Measurements from ENCODE around the gene KIFC1.

The KIFC1 gene

GRCh38 chr6:33443025-33443424 lies 51.4 kb downstream of the KIFC1 start:
- DNase-seq (ENCODE audit: low read depth in 2 of 2): no peak

DNA sequence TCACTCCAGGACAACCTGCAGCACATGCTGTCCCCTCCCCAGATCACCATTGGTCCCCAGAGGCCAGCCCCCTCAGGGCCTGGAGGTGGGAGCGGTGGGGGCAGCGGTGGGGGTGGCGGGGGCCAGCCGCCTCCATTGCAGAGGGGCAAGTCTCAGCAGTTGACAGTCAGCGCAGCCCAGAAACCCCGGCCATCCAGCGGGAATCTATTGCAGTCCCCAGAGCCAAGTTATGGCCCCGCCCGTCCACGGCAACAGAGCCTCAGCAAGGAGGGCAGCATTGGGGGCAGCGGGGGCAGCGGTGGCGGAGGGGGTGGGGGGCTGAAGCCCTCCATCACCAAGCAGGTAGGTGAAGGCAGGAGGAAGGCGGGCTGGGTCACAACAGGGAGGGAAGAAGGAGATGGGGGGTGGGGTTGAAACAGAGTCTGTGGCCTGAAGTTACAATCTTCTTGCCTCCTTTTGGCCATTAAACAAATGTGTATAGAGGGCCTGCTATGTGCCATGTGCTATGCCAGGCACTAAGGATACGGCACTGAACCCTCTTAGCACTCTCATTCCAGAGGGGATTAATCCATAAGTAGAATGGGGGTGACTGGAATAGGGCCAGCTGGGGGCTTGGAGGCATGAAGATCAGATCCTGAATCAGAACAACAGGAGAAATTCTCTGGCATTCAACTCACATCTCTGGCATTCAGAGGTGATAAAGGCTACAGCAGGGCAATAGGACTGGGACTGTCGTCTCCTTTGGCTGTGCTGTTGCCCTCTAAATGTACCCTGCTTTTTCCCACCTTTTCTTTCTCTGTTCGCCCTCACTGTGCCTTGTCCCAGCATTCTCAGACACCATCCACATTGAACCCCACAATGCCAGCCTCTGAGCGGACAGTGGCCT lies 52.2 kb downstream of the KIFC1 start:
- DNase-seq (ENCODE audit: low read depth in 2 of 2): no peak

DNA sequence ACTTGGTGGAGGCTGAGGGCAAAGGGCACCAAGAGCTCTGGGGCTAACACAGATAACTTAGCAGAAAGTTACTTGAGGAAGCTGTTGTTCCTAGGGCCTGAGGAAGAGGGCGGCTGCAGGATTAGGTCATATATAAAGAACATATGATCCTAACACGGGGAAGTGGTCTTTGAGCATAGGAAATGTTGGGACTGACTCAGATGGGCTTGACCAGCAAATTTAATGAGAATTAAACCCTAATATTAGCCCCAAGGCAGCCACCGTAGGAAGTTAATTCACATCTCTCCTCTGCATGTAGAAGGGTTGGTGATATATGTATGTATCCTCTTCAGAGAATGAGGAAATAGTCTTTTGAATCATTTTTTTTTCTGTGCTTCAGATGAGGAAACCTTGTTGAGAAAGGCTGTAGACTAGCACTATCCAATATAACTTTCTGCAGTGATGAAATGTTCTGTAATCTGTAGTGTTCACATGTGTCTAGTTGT lies 53.5 kb downstream of the KIFC1 start:
- no peak for DNase-seq (ENCODE audit: low read depth in 2 of 2)

GRCh38 chr6:33446356-33446755 lies 54.7 kb downstream of the KIFC1 start:
- no peak for DNase-seq (ENCODE audit: low read depth in 2 of 2)

DNA sequence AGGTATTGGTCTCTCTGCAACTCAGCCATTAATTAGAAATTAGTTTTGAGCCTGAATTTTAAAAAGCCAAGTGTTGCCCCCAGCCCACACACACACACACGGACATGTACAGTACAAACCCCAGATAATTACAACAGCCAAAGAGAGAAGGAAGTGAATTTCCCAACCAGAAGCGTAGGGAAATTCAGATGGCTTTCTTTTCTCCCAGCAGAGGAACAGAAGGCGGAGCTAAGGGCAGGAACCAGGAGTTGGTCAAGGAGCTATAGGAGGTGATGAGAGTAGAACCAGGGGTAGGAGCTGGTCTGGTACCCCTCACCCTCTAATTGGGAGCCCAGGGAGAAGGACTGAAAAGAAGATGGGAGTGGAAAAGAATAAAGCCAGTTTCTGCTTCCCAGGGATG lies 58.8 kb downstream of the KIFC1 start:
- no peak for DNase-seq (ENCODE audit: low read depth in 2 of 2)

DNA sequence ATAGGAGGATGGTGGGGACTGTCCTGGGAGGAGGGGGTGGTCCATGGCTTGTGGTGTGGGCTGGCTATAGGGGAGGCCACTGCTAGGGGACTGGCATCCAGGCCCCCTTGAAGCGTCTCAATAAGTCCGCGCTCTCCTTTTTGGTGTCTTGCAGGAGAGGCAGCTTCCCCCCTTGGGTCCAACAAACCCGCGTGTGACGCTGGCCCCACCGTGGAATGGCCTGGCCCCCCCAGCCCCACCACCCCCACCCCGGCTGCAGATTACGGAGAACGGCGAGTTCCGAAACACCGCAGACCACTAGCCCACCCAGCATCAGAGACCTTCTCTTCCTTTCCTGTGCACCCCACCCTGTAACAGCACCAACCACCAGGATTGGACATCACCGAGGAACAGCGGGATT lies 60.0 kb downstream of the KIFC1 start:
- DNase-seq (ENCODE audit: low read depth in 2 of 2): no peak

DNA sequence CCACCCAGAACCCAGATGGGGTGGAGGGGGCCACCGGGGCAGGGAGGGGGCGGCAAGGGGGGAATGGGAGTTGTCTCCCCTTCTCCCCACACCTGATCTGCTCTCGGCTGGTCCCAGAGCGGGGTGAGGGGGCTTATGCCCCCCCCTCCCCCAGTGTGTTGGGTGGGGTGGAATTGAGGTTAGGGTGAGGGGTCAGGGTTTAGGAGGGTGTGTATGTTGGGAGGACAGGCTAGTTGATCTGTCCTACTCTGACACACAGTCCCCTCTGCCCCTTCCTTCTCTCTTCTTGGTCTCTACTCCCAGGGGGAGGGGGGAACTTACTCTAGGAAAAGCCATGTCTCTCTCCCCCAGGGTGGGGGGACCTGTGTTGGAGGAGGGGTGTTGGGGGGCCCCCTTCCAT lies 60.9 kb downstream of the KIFC1 start:
- DNase-seq (ENCODE audit: low read depth in 2 of 2): no peak

DNA sequence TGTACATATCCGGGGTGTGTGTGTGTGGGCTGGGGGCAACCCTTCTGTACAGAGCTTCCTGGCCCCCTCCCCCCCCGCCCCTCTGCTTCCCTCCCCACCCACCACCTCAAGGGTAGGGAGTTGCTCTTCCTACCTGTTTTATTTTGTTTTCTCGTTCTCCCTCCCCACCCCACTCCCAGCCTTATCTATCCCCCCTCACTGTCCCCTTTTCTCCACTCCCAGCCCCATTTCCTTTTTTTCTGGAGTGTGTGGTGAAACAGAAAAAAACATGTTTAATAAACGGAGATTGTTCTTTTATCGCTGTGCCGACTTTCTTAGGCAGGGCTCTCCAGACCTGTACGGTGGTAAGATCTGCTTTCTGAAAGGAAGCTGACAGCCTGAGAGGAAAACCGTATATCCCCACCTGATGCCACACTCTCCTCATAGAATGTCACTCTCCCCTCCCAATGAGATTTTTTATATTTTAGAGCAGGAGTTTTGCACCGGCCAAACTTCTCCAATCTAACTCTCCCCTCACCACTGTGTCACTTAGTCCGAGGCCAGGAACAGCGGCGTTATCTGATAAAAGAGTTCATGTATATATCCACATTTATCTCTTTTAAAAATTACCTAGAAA lies 61.9 kb downstream of the KIFC1 start:
- DNase-seq (ENCODE audit: low read depth in 2 of 2): no peak

DNA sequence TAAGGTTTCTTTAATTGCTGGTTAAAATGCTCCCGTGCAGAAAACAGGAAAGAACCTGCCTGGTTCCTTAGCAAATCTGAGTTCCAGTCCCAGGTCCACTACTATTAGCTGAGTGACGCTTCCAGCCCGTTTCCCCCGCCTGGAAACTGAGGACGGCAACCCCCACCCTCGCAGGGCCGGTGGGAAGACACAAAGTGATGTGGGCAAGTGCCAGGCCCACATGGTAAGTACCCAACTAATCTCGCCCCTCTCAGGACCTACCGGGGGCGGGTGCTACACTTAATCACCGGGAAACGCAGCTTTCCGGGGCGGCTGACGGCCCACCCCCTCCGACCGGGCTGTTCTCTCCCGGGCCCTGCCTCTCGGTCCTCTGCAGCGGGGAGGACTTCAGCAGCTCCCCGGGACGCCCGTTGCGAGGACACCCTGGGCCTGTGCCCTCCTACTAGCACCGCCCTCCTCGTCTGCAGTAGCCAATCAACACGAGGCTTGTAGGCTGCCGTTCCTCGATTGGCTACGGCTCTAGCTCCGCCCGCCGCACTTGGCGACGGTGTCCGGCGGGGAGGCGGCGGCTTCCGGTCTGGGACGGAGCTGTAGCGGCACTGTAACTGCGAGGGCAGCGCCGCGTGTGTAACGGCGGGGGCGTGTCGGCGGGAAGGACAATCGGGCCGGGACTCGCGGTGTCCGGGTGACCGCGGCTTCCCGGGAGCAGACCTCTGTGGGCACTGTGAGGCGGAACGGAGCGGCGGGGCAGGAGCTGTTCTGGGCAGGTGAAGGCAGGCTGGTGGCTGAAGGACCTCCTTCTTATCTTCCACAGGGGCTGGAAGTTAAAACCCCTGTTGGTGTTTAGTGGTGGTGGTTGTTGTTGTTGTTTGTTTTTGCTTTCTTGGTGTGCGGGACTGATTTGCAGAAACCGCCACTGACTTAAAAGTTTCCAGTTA lies 62.7 kb downstream of the KIFC1 start, which contains the start of gene ZBTB9:
Gene ZBTB9 (plus strand): TSS at position 568 of the 938 bp plus-strand sequence. CDS start 525 bp downstream, outside the sequence.
- DNase-seq (ENCODE audit: low read depth in 2 of 2): peak; percentile 89 to 94

DNA sequence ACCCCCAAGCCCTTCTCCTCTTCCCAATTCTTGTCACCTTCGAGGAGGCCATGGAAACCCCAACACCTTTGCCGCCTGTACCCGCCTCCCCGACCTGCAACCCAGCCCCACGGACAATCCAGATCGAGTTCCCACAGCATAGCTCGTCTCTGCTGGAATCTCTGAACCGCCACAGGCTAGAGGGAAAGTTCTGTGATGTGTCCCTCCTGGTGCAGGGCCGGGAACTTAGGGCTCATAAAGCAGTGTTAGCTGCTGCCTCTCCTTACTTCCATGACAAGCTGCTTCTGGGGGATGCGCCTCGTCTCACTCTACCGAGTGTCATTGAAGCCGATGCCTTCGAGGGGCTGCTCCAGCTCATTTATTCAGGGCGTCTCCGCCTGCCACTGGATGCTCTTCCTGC lies 63.4 kb downstream of the KIFC1 start:
- DNase-seq (ENCODE audit: low read depth in 2 of 2): no peak

- no peak for DNase-seq (ENCODE audit: low read depth in 2 of 2)
Measured at GRCh38 chr6:33456156-33456555, 64.5 kb downstream of the KIFC1 start.

DNA sequence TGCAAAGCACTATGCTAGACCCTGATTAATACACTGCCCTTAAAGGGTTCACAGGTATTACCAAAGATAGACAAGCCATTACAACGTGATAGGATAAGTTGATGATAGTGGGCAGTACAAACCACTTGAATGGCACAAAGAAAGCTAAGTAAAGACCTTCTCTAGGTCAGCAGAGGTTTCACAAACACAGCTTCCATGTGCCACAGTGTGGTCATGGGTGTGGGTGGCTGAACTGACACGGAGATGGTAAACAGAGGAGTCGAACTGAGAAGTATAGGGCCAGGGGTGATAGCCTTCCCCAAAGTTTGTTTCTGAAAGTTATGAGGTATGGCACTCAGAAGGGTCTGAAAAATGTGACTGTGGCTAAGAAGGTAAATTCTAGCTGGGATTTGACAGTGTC lies 67.1 kb downstream of the KIFC1 start:
- DNase-seq (ENCODE audit: low read depth in 2 of 2): no peak

GRCh38 chr6:33459226-33459625 lies 67.6 kb downstream of the KIFC1 start:
- no peak for DNase-seq (ENCODE audit: low read depth in 2 of 2)
